ENCODE measurements around the gene ART3.
A peak's percentile ranks its signal among the peaks of the same experiment; 100 is the strongest.

The ART3 gene

DNA sequence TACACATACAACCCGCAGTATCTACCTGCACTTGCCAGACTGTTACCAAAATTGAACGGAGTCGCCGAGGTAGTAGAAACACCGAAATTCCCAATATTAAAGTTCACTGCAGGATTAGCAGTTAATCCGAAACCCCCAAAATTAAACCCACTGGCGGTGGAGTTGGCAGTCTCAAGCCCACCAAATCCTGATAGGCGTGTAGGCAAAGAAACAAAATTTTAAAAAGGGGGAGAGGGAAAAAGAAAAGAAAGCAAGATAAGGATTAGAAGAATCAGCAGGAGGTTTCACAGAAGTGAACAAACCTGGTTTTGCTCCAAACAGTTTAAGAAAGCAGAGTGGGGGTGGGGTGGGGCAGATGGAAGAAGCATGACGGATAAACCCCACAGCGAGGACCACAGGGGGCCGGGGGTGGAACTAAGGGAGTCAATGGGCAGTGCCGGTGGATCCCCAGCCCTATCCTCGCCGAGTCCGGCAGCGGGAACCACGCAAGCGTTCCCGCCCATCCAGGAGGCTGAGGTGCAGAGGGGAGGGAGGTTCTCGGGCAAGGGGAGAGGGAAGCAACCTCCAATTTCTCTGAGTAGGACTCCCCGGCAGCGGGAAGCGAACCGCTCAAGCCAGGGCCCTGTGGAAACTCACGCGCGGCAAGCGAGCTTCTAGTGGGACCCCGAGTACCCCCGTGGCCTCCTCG, 73.1 kb downstream of the ART3 start:
- peak; percentile 43 to 44 for DNase-seq (ENCODE audit: low read depth in 2 of 2)

DNA sequence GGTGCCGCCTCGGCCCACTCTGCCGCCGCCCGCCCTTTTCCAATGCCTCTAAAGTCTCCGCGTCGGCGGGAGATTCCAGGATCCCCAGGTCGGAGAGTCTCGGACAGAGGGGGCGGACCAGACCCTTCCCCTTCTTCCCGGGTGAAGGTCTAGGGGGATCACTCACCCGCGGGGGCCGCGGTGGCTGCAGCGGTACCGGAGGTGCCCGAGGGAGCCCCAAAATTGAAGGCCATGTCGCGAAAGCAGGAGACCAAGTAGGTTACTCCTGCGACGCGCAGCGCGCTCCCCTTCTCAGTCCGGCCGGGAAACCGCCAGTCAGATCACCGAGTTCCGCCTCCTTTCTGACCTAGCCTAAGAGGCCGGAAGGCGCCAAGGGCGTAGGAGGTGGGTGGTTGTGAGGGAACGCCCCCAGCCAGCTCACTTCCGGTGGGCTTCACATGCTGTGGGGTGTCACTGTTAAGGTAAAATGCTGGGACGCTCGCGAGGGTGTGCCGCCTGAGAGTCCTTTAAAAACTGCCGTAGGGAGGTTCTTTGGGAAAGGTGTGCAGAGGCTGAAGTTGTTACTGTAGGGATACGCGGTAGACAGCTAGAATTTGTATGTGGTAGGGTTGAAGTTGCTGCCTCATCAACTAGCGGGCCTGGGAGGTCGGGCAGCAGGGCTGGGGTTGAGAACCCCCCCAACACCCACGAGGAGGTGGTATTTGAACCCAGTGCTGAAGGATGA, 73.8 kb downstream of the ART3 start, which contains the start of gene NUP54:
Gene NUP54 (minus strand): TSS at position 256 of the 724 bp plus-strand sequence. CDS start 23 bp downstream, at position 233.
- DNase-seq (ENCODE audit: low read depth in 2 of 2) = peak; percentile 80 to 83

DNA sequence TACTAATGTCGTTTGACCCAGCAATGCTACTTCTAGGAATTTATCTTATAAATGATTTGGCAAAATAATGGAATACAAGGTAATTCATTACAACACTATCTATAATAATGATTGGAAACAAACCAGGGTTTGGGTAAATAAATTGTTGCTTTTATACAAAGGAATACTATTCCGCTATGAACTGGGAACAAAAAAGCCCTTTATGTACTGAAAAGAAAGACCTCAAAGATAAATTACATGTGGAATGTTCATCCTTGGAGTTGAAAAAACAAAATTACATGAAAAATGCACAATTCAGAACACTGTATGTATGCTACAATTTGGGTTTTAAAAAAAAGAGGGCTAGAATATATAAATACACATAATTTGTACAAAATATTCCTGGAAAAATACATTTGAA, 78.8 kb downstream of the ART3 start:
- no peak for DNase-seq (ENCODE audit: low read depth in 2 of 2)

DNA sequence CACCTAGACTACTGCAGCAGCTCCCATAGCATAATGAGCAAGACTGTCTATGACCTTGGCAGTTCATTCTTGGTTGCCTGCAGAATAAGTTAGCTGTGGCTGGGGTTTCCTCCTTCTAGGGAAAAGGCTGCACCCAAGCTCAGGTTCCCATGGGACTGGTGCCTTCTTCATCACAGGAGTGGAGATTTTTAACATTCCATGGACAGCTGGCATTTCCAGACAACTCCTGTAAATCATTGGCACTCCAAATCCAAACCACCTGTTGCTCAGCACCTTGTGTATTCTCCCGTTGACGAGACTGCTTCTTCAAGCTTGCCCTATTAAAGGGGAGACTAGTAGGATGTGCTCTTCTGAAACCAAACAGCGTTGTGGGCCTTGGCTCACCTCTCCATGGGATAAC, 81.5 kb downstream of the ART3 start:
- no peak for DNase-seq (ENCODE audit: low read depth in 2 of 2)

DNA sequence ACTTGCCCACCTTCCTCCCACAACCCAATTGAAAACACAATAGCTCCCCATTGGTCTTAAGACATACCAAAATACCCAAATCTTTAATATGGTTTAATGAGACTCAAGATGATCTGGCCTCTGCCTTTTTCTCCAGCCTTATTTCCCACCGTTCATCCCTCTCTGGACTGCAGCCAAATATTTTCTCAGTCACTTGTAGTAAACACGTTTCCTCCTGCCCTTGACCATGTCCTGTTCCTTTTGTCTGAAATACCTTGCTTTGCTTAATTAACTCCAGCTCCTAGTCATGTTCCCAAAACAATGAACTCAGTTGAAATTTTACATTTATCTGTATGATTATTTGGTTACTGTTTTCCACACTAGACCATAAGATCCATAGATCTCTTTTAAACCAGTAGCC, 82.1 kb downstream of the ART3 start:
- DNase-seq (ENCODE audit: low read depth in 2 of 2) = no peak

DNA sequence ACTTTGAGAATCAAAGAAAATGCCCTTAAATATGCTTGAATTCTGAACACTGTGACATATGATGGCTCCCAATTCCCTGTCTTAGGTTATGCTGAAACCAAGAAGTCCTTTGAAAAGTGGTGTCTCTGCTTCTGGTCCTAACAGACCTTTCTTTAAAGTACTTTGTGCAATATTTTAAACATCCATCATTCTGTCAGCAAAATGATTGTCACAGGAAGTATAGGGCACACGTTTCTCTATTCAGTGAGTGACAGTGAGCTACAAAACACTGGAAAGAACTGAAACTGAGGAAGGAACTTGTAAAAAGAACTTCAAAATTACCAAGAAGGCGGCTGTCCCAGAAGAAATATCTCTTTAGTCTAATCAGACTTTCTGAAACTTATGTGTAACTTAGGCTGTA, 85.8 kb downstream of the ART3 start:
- DNase-seq (ENCODE audit: low read depth in 2 of 2) = no peak
